GM18909 (cell line): Measurements from ENCODE around the gene H2BK1.
A peak's percentile ranks its signal among the peaks of the same experiment; 100 is the strongest.

Source experiments
- ATAC-seq: cut with Tn5 transposase; IDR thresholded peaks from one replicate; pipeline ENCODE4 v1.9.1; 2021; ENCODE audit warnings: mild to moderate bottlenecking; ENCODE audit not compliant: unreplicated experiment, poor library complexity

Gene H2BK1

GRCh38 chr7:151185762-151186639 is 24.3 kb downstream of the H2BK1 start:
- no peak for ATAC-seq

- no peak for ATAC-seq
Observed at GRCh38 chr7:151181011-151181431, 29.3 kb downstream of the H2BK1 start.

GRCh38 chr7:151179946-151180345 is 30.3 kb downstream of the H2BK1 start:
- no peak for ATAC-seq

- ATAC-seq: no peak
Observed at GRCh38 chr7:151179287-151179860, 30.9 kb downstream of the H2BK1 start.

GRCh38 chr7:151178831-151179230 is 31.5 kb downstream of the H2BK1 start:
- ATAC-seq: no peak

- no peak for ATAC-seq
Observed at GRCh38 chr7:151178236-151178635, 32.1 kb downstream of the H2BK1 start.

GRCh38 chr7:151177310-151177709 is 33.0 kb downstream of the H2BK1 start:
- no peak for ATAC-seq

GRCh38 chr7:151176401-151176800 is 33.9 kb downstream of the H2BK1 start:
- no peak for ATAC-seq

- ATAC-seq: no peak
Observed at GRCh38 chr7:151175793-151176311, 34.4 kb downstream of the H2BK1 start.

GRCh38 chr7:151175047-151175792 is 35.1 kb downstream of the H2BK1 start:
- no peak for ATAC-seq

- ATAC-seq: no peak
Observed at GRCh38 chr7:151174246-151175046, 35.8 kb downstream of the H2BK1 start.

- no peak for ATAC-seq
Observed at GRCh38 chr7:151173386-151174245, 36.7 kb downstream of the H2BK1 start.

GRCh38 chr7:151172273-151173141 is 37.8 kb downstream of the H2BK1 start:
- ATAC-seq: peak; percentile 70

GRCh38 chr7:151168787-151169162 is 41.5 kb downstream of the H2BK1 start:
- no peak for ATAC-seq

- no peak for ATAC-seq
Observed at GRCh38 chr7:151168003-151168786, 42.1 kb downstream of the H2BK1 start.

GRCh38 chr7:151167197-151167961 is 42.9 kb downstream of the H2BK1 start, which contains the start of gene GBX1:
TSS of gene GBX1 (minus strand) at chr7:151167694. CDS start at chr7:151167548, 146 bp downstream.
- ATAC-seq: no peak
